Osteoblast (primary cell): ENCODE measurements around the gene CARNS1. TPM values are rescaled to one million over a fixed set of nuclear protein-coding genes. Genes with fewer than 3 reads are reported as not detected.

Experiments used
- DNase-seq: peaks from one replicate; pipeline ENCODE4 v3.0.0; 2011; ENCODE audit warnings: low spot score, mixed read lengths; ENCODE audit not compliant: insufficient read length; ENCODE audit errors: missing footprints
- H2AFZ ChIP-seq: 2 replicates; pipeline ENCODE4 v1.6.0; 2011; ENCODE audit warnings: mild to moderate bottlenecking, low read length
- H3K27ac ChIP-seq: 2 replicates; pipeline ENCODE4 v1.5.1; 2011; ENCODE audit warnings: mild to moderate bottlenecking, low read depth, low read length, moderate library complexity
- H3K27me3 ChIP-seq: 2 replicates; pipeline ENCODE4 v1.6.0; 2012; ENCODE audit warnings: mild to moderate bottlenecking, control low read depth, inconsistent platforms, low read length, moderate library complexity; ENCODE audit not compliant: insufficient read depth
- H3K36me3 ChIP-seq: 2 replicates; pipeline ENCODE4 v1.5.1; 2011; ENCODE audit warnings: mild to moderate bottlenecking, low read length, control low read depth, moderate library complexity; ENCODE audit not compliant: insufficient read depth
- H3K4me1 ChIP-seq: 2 replicates; pipeline ENCODE4 v1.5.1; 2011; ENCODE audit warnings: mild to moderate bottlenecking, low read length, control low read depth, moderate library complexity; ENCODE audit not compliant: insufficient read depth
- H3K4me2 ChIP-seq: 2 replicates; pipeline ENCODE4 v1.6.0; 2011; ENCODE audit warnings: mild to moderate bottlenecking, low read length; ENCODE audit not compliant: insufficient read depth
- H3K4me3 ChIP-seq: fragments of 200-600 bp; sonication (generic); 3 replicates; pipeline ENCODE4 v1.5.1; 2012; ENCODE audit warnings: mild to moderate bottlenecking, low read length, inconsistent platforms; ENCODE audit not compliant: insufficient read depth
- H3K79me2 ChIP-seq: 2 replicates; pipeline ENCODE4 v1.6.0; 2012; ENCODE audit warnings: mild to moderate bottlenecking, low read length, control low read depth, inconsistent platforms; ENCODE audit not compliant: insufficient read depth
- H3K9me3 ChIP-seq: 2 replicates; pipeline ENCODE4 v1.5.1; 2011; ENCODE audit warnings: low read depth, low read length, control low read depth
- H4K20me1 ChIP-seq: 2 replicates; pipeline ENCODE4 v1.6.0; 2012; ENCODE audit warnings: mild to moderate bottlenecking, low read length, control low read depth; ENCODE audit not compliant: insufficient read depth
- total RNA-seq: library from RNA; depleted of rRNA; stranded (reverse); fragments of >200 nt; gene quantifications from 2 replicates; pipeline ENCODE4 v1.2.3, GENCODE V29; 2012
- TF ChIP-seq, protein P1 (sequence below): IDR thresholded peaks from 2 replicates; pipeline ENCODE4 v1.5.1; 2011; ENCODE audit warnings: mild to moderate bottlenecking, low read depth, low read length, moderate library complexity; ENCODE audit errors: extremely low read depth

CARNS1 gene, protein sequence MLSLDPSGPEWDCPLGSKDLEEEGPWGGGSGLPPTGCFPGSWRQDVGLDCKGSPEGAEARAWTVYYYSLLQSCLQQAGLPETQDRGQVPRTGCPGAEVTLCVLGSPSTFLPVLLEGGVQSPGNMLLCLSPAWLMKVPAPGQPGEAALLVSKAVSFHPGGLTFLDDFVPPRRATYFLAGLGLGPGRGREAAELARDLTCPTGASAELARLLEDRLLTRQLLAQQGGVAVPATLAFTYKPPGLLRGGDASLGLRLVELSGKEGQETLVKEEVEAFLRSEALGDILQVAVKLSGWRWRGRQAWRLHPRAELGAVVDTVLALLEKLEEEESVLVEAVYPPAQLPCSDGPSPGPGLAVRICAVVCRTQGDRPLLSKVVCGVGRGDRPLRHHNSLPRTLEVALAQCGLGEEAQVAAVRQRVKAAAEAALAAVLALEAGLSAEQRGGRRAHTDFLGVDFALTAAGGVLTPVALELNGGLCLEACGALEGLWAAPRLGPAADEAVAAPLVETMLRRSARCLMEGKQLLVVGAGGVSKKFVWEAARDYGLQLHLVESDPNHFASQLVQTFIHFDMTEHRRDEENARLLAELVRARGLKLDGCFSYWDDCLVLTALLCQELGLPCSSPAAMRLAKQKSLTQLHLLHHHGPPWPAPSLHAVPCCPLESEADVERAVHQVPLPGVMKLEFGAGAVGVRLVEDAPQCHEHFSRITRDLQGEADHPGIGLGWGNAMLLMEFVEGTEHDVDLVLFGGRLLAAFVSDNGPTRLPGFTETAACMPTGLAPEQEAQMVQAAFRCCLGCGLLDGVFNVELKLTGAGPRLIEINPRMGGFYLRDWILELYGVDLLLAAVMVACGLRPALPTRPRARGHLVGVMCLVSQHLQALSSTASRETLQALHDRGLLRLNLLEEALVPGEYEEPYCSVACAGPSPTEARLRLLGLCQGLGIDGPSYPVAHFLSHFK
- under 0.01 TPM in 2 replicates for total RNA-seq

DNA sequence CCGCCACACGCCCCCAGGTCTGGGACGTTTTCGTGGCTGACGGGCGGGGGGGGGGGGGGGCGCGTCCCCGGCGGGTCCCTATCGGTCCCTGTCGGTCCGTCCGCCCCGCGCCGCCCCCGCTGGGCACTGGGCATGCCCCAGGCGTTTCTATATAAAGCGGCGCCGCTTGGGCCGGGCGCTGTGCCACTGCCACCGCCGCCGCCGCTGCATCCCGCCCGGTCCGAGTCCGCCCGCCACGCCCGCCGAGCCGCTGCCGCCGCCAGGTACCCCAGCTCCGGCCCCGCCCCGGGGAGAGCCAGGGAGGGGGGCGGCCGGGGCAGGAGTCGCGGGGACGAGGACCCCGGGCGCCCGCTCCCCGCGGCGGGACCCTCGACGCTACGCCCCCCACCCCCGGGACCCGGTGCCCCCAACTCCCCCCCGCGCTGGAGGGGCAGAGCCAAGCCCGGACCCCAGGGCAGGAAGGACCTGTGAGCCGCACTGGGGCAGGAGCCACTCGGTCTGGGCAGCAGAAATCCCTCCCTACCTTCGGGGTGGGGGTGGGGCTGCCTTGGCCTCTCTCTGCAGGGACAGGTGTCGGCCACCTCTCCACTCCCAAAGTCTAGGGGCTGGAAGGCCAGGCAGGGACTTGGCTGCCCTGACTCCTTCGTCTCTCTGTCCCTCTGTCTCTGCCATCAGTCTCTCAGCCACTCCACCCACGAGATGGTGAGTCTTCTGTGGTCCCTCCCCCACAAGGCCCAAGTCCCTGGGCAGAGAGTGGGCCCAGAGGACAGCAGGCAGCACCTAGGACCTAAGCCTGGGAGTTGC lies at the start of gene CARNS1:
TSS of gene CARNS1 (plus strand) at position 178 of the 804 bp plus-strand sequence. CDS start at position 700, 522 bp downstream.
- peaks cover 33% of the 10 kb centered on the region for H3K27me3 ChIP-seq
- TF ChIP-seq, protein P1, sequence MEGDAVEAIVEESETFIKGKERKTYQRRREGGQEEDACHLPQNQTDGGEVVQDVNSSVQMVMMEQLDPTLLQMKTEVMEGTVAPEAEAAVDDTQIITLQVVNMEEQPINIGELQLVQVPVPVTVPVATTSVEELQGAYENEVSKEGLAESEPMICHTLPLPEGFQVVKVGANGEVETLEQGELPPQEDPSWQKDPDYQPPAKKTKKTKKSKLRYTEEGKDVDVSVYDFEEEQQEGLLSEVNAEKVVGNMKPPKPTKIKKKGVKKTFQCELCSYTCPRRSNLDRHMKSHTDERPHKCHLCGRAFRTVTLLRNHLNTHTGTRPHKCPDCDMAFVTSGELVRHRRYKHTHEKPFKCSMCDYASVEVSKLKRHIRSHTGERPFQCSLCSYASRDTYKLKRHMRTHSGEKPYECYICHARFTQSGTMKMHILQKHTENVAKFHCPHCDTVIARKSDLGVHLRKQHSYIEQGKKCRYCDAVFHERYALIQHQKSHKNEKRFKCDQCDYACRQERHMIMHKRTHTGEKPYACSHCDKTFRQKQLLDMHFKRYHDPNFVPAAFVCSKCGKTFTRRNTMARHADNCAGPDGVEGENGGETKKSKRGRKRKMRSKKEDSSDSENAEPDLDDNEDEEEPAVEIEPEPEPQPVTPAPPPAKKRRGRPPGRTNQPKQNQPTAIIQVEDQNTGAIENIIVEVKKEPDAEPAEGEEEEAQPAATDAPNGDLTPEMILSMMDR = no peak
- H3K27ac ChIP-seq = no peak within 1 kb of the TSS
- no peaks in the 10 kb centered on the region for H3K36me3 ChIP-seq
- peak within 1 kb of the TSS; percentile 58 for H3K4me2 ChIP-seq
- no peak for DNase-seq
- H3K4me3 ChIP-seq = peak within 1 kb of the TSS; percentile 48
- H2AFZ ChIP-seq = peak within 1 kb of the TSS; percentile 37
- no peaks in the 10 kb centered on the region for H3K79me2 ChIP-seq
- H4K20me1 ChIP-seq = peaks cover 5% of the 10 kb centered on the region
- no peaks in the 10 kb centered on the region for H3K9me3 ChIP-seq
- H3K4me1 ChIP-seq = peaks cover 3% of the 10 kb centered on the region

DNA sequence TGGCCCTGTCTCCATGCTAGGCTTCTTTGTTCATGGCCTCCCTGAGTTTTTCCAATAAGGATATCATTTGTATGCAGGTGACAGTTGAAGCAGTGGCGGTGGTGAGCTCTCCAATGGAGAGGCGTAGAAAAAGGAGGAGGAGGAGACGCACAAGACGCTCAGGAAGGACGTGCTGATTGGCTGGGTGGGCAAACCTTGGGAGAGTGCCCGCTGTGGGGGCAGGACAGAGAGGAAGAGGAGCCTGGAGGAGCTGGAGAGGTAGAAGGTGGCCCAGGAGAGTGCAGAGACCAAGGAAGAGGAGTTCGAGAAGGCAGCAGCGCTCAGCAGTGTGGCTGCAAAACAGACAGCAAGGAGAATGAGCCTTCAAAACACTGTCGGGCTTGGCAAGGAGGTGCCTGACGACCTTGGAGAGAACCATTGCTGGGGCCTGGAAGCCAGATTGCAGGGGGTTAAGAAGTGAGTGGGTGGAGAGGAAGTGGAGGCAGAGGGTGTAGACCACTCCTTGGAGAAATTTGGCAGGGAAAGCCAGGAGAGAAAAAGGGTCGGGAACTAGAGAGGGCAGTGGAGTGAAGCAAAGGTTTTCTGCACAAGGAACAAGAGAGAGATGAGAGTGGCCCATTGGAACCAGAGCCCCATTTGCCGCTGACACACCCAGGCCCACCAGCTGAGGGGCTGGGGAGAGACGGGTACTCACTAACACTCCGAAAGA lies 49.6 kb upstream of the CARNS1 start:
- peaks cover 47% of the 10 kb centered on the region for H3K4me1 ChIP-seq
- H3K27ac ChIP-seq = peak overlapping the region; percentile 55

DNA sequence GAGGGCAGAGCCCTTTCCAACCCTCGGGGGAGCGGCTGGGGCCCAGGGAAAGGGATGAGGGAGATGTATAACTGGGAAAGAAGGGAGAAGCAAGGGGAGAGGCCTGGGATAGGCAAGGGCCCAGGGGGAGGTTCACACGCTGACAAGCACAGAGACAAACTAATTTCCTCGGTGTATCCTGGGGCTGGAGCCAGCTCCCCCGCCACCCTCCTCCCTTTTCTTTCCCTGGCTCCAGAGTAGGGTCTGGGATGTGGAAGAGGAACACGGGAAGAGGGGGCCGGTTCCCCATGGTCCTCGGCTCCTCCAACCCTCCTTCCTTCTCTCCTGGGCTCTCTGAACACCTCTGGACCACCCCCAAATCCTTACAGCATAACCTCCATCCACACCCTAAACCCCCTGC lies 48.9 kb upstream of the CARNS1 start:
- peaks cover 89% of the 10 kb centered on the region for H3K79me2 ChIP-seq
- peaks cover 54% of the 10 kb centered on the region for H3K4me1 ChIP-seq
- DNase-seq = peak; percentile 80

More for the DNA sequence above, 49.6 kb upstream of the CARNS1 start:
- DNase-seq = peak; percentile 39
- Histone ChIP-seq H3K36me3 (peaks cover 39% of the 10 kb centered on the region), H3K27me3 (no peaks in the 10 kb centered on the region), H3K79me2 (peaks cover 87% of the 10 kb centered on the region), H3K9me3 (no peaks in the 10 kb centered on the region), H2AFZ (no peak overlapping the region), H4K20me1 (peaks cover 81% of the 10 kb centered on the region), H3K4me2 (peak overlapping the region; percentile 32), H3K4me3 (no peak overlapping the region)
- TF ChIP-seq, protein P1 = no peak

More for the DNA sequence above, 48.9 kb upstream of the CARNS1 start:
- Histone ChIP-seq H3K9me3 (no peaks in the 10 kb centered on the region), H4K20me1 (peaks cover 83% of the 10 kb centered on the region), H2AFZ (no peak overlapping the region), H3K27ac (peak overlapping the region; percentile 55), H3K4me2 (peak overlapping the region; percentile 32), H3K36me3 (peaks cover 38% of the 10 kb centered on the region), H3K4me3 (no peak overlapping the region), H3K27me3 (no peaks in the 10 kb centered on the region)
- TF ChIP-seq, protein P1 = no peak
